ENCODE measurements around the gene RERE.

The RERE gene

GRCh38 chr1:8497210-8497819, 320.1 kb downstream of the RERE start:
- DNase-seq = no peak

GRCh38 chr1:8496473-8496872, 321.0 kb downstream of the RERE start:
- no peak for DNase-seq

GRCh38 chr1:8495928-8496401, 321.5 kb downstream of the RERE start:
- no peak for DNase-seq

GRCh38 chr1:8494681-8495080, 322.8 kb downstream of the RERE start:
- DNase-seq = no peak

- DNase-seq = no peak
Observed at GRCh38 chr1:8493916-8494540, 323.4 kb downstream of the RERE start.

GRCh38 chr1:8487249-8487648, 330.2 kb downstream of the RERE start:
- DNase-seq = no peak

- no peak for DNase-seq
Observed at GRCh38 chr1:8486047-8486446, 331.4 kb downstream of the RERE start.

GRCh38 chr1:8483586-8483985, 333.9 kb downstream of the RERE start:
- DNase-seq = no peak

- DNase-seq = no peak
Observed at GRCh38 chr1:8482979-8483381, 334.5 kb downstream of the RERE start.

GRCh38 chr1:8481650-8482380, 335.6 kb downstream of the RERE start:
- DNase-seq = no peak

GRCh38 chr1:8478566-8478965, 338.9 kb downstream of the RERE start:
- no peak for DNase-seq

- no peak for DNase-seq
Observed at GRCh38 chr1:8477983-8478362, 339.5 kb downstream of the RERE start.

GRCh38 chr1:8477166-8477982, 340.1 kb downstream of the RERE start:
- peak; percentile 39 for DNase-seq

- no peak for DNase-seq
Observed at GRCh38 chr1:8476006-8476405, 341.4 kb downstream of the RERE start.

GRCh38 chr1:8474369-8474768, 343.1 kb downstream of the RERE start:
- no peak for DNase-seq

GRCh38 chr1:8473891-8474300, 343.5 kb downstream of the RERE start:
- no peak for DNase-seq

- no peak for DNase-seq
Observed at GRCh38 chr1:8473121-8473875, 344.1 kb downstream of the RERE start.

- no peak for DNase-seq
Observed at GRCh38 chr1:8472668-8473067, 344.8 kb downstream of the RERE start.

- no peak for DNase-seq
Observed at GRCh38 chr1:8471451-8471850, 346.0 kb downstream of the RERE start.

- no peak for DNase-seq
Observed at GRCh38 chr1:8468751-8469150, 348.7 kb downstream of the RERE start.

GRCh38 chr1:8467308-8467707, 350.1 kb downstream of the RERE start:
- no peak for DNase-seq

- no peak for DNase-seq
Observed at GRCh38 chr1:8465692-8466091, 351.7 kb downstream of the RERE start.

GRCh38 chr1:8465013-8465412, 352.4 kb downstream of the RERE start:
- DNase-seq = no peak
